GM21381 (cell line): ENCODE measurements around the gene AP1M1.

Experiments used
- ATAC-seq: cut with Tn5 transposase; IDR thresholded peaks from one replicate; pipeline ENCODE4 v1.9.1; 2021; ENCODE audit warnings: mild to moderate bottlenecking, moderate library complexity; ENCODE audit not compliant: unreplicated experiment

The AP1M1 gene

DNA sequence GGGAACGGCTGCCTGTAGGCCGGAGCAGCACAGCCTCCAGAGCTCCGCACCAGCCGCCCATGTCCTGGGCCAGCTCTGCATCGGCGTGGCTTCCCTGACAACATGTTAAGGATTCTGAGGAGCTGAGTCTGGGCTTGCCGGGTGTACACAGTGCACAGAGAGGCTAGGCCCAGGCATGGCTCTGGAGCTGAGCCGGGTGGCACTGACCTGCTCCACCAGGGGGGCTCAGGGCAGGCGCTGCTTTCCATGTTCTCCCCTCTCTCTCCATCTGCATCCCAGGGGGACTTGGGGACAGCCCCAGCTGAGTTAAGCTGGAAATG lies 31.6 kb downstream of the AP1M1 start:
- no peak for ATAC-seq

DNA sequence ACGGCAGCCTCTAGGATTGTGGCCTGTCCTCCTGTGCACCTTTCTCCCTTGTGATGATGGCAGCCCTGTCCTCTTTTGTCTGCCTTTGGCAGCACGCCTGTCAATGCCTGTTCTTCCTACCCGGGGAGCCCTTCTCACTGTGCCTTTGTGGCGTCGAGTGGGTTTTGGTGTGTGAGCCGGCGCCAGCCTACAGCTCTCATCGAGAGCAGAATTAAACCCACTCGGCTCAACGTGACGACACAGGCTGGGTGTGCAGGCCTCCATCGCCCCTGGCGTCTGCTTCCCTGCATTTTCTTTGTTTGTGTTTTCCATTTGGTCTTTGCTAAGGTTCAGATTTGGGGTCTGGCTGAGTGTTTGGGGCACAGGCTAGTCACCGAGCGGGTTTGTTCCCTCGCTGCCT lies 34.4 kb downstream of the AP1M1 start:
- ATAC-seq, result no peak

DNA sequence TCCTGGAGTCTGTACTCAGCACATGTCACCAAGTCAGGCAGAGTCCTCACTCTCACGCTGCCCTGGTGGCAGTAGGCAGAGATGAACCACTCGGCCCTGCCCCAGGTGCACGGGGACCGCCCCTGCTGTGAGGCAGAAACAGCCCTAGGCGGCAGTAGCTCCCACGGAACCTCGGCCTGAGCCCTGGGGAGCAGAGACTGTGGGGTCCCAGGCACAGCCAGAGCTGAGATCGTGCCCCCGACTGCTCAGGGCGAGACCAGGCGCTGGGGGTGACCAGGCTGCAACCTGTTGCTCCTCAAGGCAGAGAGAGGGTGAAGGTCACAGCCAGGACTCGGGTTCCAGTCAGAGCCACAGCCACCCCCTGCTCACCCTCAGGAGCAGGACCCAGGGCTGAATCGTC lies 34.9 kb downstream of the AP1M1 start:
- ATAC-seq, result no peak

DNA sequence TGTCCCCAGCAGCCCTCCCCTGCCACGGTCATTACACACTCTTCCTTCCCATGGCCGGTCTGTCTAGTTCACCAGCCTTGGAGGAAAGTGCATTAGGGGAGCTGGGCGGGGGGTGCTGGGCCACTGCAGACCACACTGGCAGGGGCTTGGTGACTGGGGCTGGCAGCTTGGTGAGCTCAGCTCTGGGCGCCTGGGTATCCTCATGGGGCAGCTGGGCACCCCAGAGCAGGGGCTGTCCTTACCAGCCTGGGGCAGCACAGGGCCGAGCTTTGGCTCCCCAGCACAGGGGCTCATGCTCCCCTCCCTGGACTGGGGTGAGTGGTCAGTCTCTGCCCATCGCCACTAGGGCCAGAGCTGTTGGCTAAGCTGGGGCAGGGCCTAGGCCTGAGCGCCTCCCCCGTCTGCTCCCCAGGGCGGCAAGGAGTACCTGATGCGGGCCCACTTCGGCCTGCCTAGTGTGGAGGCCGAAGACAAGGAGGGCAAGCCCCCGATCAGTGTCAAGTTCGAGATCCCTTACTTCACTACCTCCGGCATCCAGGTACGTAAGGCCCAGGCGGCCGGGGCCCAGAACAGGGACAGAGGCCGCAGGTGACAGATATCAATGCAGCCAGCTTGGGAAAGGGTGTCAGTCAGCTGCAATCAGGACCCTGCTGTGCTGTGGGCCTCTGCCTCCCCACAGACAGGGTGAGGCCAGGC lies 35.5 kb downstream of the AP1M1 start:
- ATAC-seq, result no peak

DNA sequence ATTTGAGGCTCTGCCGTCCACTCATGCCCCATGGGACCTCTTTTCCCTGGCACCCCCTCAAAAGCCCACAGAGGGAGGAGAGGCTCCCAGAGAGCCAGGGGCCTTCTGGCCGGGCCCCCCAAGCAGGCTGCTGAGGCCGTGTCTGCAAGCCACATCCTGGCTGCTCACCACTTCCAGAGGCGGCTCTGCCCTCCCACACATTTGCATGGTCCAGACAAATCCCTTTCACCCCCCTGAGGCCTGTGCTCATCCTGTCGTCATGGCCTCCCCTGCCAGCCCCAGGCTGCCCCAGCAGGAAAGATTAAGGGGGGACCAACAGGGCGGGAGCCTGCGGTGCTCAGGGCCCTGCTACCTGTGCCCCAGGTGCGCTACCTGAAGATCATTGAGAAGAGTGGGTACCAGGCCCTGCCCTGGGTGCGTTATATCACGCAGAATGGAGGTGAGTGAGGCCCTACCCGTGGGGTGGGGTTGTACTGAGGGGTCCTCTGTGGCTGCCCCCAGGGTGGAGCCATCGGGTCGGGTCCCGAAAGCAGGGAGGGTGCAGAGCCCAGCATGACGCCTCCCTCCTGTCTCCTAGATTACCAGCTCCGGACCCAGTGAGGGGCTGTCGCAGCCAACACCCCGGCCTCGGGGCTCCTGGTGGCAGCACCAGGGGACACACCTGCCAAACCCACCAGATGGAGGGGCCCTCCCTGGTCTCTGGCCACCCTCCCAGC lies 36.3 kb downstream of the AP1M1 start:
- no peak for ATAC-seq

DNA sequence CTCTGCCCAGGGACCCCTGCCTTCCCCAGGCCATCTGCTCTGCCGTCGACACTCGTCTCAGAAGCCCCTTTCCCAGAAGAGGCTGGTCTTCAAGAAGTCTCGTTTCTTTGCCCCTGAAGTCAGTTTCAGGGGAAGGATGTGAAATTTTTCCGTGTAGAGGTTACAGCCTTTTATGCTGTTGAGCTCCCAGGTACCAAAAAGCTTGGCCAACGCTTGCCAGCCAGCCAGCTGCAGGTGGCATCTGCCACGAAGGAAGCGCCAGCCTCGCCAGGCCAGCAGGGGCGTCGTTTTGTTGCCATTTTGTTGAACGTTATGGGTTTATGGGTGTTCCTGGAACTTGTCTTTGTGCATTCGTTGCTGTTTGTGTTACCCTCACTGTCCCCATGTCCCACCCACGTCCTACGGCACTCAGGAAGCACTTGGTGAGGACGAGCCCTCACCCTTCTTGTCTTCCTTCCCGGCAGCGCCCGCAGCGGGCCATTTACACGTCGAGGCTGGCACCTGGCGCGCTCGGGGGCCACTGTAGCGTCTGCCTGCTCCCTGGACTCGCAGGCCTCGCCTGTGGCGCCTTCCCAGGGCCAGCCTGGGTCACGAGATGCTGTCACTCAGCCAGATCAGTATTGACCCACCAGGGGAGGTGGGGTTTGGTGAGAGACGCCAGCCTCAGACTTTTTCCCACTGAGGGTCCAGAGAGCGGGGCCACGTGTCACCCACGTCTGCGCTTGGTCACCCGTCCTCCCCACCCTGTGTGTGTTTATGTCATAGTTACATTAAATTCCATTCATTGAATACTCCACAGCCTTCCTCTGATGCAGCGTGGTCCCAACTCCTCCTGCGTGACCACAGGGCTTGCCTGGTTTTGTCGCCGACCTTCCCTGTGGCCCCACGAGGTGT lies 37.1 kb downstream of the AP1M1 start:
- ATAC-seq, result no peak

DNA sequence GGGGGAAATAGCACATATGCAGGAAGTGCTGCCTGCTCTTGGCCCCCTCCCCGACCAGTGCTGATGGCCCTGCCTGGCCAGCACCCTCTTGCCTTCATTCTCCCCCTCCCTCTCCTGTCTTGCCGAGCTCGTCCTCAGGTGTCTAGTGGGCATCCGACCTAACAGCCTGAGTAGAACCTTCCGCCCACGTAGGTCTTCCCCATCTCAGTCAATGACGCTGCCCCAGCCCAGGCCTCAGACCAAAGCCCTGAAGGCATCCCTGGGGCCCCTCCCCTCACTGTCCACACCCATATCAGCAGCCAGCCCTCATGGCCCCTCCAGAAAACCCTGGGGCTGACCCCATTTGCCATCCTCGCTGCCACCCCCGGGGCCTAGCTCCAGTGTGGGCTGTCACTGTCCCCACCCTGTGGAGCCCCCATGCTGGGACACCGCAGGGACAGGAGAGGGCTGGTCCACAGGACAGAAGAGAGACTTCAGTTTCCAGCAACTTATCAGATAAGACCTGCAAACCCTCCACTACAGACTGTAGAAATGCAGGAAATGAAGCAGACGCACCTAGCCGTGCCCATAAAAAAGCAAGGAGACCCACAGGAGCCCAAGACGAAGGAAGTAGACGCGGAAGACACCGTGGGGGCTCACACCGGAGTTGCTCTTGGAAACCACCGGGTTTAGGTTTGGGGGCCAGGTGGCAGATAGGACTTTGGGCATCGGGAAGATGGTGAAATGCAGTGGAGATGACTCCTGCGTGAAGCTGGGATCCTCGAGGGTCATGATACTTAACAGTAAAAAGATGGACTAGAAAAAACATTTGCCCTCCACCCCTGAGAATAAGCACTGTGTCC lies 38.3 kb downstream of the AP1M1 start:
- no peak for ATAC-seq

DNA sequence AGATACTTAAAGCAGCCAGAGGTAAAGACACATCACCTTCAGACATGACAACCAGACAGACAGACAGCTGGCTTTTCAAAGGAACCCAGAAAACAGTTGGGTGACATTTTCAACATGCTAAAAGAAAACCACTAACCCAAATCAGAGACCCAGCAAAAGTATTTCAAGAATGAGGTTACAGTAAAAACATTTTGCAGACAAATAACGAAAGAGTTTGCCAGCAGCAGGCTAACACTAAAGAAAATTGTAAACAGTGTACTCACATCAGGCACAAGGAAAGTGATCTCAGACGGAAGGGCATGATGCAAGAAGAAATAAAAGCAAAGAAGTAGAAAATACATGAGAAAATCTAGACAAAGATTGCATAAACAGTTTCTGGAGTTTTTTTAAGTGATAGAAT lies 46.4 kb downstream of the AP1M1 start:
- ATAC-seq, result no peak

DNA sequence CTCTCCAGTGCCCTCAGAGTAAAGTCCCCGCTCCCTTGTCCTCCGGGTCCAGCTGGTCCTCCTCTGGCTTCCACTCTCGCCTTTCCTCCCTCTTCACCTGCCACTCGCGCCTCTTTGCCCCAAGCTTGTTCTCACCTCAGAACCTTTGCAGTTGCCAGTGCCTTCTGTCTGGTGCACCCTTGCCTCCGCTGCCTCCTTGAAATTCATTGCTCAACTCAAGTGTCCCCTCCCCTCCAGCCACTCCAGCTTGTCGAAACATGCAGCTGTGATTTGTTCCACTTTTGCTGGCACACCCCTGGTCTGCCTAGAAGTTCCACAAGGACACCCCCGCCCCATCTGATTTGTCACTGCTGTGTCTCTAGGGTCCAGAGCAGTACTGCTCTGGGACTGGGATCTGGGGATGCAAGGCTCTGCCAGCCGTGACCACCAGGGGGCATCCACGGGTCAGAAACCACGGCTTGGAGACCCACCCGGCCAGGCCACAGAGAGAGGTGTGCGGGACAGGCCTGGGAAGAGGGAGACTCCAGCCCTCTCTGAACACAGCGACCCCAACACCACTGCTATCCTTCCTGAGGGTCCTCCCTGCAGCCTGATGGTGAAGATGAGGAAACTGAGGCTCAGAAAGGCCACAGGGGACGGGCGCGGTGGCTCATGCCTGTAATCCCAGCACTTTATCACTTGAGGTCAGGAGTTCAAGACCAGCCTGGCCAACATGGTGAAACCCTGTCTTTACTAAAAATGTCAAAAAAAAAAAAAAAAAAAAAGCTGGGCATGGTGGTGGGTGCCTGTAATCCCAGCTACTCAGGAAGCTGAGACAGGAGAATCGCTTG lies 49.9 kb downstream of the AP1M1 start:
- ATAC-seq, result no peak

DNA sequence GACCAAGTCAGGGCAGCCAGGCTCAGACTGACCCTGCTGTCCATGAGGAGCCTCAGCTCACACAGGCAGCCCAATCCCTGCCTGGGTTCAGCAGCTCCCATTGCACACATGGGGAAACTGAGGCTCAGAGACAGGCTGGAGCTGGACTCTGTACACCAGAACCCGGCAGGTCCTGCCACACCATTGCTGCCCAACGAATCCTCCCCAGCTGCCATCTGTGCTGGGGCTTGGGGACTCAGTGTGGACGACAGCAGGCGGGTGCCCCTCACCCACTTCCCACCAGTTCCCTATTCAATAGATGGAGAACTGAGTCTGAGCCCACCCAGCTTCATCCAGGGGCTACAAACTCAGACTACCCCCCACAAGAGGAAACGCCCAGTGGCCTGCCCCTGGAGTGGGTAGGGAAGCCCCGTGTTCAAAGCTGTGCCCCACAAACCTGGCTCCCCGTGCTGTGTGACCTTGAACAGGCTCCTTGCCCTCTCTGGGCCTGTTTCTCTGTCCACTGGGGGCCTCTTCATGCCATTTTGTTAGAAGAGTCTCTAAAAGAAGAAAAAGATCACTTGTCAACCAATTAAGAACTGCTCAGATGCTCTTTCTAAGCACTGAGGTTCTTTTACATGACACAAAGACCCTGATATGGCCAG lies 50.8 kb downstream of the AP1M1 start:
- ATAC-seq, result no peak

DNA sequence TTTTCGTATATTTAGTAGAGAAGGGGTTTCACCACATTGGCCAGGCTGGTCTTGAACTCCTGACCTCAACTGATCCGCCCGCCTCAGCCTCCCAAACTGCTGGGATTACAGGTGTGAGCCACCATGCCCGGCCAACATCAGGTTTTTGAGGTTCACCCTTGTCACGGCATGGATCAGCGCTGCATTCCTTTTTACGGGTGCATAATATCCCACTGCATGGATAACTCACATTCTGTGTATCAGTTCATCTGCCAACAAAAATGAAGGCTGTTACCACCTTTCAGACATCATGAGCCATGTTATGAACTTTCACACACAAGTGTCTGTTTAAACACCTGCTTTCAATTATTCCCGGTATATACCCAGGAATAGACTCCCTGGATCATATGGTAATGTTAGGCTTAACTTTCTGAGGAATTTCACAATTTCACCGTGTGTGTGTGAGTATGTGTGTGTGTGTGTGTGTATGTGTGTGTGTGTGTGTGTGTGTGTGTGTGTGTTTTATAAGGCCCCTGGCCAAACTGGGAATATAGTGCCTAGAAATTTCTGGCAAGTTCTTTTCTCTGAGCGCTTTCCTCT lies 52.2 kb downstream of the AP1M1 start:
- no peak for ATAC-seq

DNA sequence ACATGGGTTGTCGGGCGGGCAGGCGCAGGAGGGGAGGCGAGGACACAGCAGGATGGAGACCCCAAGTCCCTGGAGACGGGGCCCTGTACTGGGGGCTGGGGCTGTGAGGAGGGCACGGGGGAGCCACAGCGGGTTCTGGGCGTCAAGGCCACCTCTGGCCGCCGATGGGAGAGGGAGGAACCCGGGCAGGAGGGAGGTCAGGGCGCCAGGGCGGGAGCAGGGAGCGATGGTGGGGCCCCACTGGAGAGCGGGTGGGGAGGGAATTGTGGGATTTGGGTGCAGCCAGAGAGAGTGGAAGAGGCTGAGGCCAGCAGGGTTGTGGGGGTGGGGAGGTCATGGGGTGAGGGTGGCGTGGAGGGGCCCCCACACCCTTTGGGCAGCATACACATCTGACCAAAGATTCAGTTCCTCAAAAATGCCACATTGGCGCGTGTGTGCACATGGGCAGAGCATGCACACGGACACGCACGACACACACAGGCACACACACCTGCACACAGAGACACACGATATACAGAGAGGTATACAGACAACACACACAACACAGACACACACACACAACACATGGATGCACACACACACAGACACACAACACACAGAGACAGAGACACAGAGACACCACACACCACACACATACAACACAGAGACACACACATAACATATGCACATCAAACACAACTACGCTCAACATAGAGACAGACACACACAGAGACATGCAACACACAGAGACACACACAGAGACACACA lies 54.9 kb downstream of the AP1M1 start:
- ATAC-seq, result no peak

DNA sequence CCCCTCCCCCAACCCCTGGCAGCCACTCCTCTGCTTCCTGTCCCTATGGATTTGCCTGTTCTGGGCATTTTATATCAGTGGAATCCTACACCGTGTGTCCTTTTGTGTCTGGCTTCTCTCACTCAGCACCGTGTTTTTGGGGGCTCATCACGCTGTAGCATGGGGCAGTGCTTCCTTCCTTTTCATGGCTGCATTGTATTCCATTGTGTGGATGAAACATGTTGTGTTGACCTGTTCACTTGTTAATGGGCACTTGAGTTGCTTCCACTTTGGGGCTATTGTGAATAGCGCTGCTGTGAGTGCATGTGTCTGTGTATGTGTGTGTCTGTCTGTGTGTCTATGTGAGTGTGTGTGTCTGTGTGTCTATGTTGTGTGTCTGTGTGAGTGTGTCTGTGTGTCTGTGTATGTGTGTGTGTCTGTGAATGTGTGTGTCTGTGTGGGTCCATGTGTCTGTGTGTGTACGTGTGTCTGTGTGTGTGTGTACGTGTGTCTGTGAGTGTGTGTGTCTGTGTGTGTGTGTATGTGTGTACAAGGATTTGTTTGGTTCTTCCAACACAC lies 57.2 kb downstream of the AP1M1 start:
- ATAC-seq, result no peak

DNA sequence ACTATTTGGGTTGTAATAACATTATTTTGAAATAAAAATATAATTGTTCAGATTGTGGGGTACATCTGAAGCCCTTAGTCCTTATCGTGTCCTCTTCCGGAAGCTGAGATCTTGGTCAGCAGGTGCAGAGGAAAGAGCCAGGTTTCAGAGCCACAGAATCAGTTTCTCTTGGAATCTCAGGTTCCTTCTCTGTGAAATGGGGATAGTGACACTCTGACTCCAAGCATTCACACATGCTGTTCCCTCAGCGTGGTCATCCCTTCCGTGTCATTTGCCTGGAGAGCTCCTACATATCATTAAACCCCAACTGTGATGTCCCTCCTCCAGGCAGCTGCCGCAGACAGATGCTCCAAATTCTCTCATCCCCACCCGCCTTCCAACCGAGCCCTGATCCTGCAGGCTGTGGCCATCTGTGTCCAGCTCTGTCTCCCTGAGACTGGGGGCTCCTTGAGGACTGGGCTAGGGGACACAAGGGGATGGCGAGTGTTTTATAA lies 59.8 kb downstream of the AP1M1 start:
- no peak for ATAC-seq

DNA sequence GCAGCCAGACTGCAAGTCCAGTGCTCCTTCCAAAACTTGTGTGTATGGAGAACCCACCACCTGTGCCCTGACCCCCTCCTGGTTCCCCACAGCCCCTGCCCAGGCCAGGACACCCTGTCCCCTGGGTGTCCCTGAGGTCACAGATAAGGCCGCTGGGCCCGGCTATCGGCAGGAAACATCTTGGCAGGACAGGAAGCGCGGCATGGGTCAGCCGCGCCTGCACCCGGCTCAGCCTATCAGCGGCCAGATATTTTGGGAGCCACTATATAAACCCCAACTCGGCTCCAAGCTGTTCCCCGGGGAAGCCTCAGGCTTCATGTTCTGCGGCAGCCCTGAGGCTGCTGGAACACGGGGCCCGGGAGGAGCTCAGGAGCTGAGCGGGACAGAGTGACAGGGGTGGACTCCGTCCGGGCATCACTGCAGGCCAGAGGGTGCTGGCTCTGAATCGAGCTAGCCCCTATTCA lies 60.8 kb downstream of the AP1M1 start:
- no peak for ATAC-seq

DNA sequence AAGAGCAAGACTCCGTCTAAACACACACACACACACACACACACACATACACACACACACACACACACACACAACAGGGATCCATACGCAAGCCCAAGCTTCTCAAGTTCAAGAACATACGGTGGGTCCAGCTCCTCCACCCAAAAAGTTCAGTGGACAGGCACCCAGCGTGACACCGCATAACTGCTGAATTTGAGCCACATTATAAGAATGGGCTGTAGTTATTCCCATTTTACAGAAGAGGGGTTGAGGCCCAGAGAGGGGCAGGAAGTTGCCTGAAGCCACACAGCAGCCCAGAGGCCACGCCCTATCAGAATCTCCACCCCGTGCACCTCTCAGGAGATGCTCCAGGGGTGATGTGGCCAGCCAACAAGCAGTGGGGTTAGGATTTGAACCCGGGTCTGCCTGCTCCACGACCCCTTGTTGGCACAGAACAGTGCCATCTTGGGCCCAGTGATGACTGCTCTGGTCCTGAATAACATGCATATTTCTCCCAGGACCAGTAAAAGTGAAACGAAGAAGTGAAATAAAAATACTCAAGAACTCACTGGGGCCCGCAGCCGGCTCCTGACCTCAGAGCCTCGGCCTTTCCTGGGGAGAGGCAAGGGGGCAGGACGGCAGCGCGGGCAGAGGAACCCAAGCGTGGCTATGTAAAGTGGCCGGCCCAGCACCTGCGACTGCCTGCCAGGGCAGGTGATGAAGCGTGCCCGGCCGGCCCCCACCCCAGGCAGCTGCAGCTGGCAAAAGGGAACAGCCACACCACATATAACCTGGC lies 61.9 kb downstream of the AP1M1 start:
- peak; percentile 71 for ATAC-seq

DNA sequence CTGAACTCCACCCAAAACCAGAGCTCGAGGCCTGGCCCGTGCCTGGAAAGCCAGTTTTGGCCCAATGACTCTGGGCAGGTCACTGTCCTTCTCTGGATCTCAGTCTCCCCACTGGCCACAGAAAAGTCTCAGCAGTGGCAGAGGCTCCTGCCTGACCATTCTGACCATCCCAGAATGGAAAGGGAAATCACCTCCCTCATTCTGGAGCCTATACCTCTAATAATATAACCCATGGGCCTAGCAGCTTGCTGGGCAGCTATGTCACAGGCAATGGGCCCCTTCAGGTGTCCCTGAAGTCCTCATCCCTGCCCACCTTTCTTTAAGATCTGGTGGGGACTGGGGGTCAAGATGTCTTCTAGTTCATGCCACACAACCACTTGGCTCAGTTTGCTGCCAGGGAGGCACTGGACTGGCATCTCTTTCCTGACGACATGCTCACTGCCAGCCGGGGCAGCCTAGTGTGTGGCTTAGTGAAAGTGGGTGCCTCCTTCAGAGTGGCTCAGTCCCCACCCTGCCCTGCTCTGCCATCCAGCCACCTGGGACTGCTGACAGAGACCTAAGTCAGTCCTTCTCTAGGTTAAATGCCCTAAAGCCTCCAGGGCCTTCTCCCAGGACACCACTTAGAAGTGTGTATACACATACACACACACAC lies 62.6 kb downstream of the AP1M1 start:
- no peak for ATAC-seq
